Ishikawa (cell line): ENCODE measurements around the gene ANKS6.

Experiments used
- CEBPB ChIP-seq: IDR thresholded peaks from 2 replicates; pipeline ENCODE4 v1.6.1; 2012
- CREB1 ChIP-seq: IDR thresholded peaks from 2 replicates; pipeline ENCODE4 v1.6.1; 2012; ENCODE audit warnings: low read depth
- FOXM1 ChIP-seq: IDR thresholded peaks from 2 replicates; pipeline ENCODE4 v1.6.1; 2012; ENCODE audit warnings: low read depth, borderline replicate concordance
- MAX ChIP-seq: IDR thresholded peaks from 2 replicates; pipeline ENCODE4 v1.6.1; 2012
- NFIC ChIP-seq: IDR thresholded peaks from 2 replicates; pipeline ENCODE4 v1.6.1; 2012
- REST ChIP-seq: IDR thresholded peaks from 2 replicates; pipeline ENCODE4 v1.6.1; 2012; ENCODE audit warnings: low read depth, mild to moderate bottlenecking
- TCF12 ChIP-seq: IDR thresholded peaks from 2 replicates; pipeline ENCODE4 v1.6.1; 2012; ENCODE audit warnings: low read depth
- TEAD4 ChIP-seq: IDR thresholded peaks from 2 replicates; pipeline ENCODE4 v1.6.1; 2012
- YY1 ChIP-seq: IDR thresholded peaks from 2 replicates; pipeline ENCODE4 v1.6.1; 2012; ENCODE audit warnings: low read depth
- ZBTB7A ChIP-seq: IDR thresholded peaks from 2 replicates; pipeline ENCODE4 v1.6.1; 2012; ENCODE audit warnings: low read depth

- TF ChIP-seq MAX = no peak
- no peak for TF ChIP-seq TCF12
- no peak for TF ChIP-seq YY1
- no peak for TF ChIP-seq ZBTB7A
- TF ChIP-seq CEBPB = no peak
- TF ChIP-seq CREB1 = no peak
- TF ChIP-seq NFIC = no peak
- no peak for TF ChIP-seq REST
- no peak for TF ChIP-seq FOXM1
- TF ChIP-seq TEAD4 = no peak
These were observed 16.2 kb downstream of the ANKS6 start for GRCh38 chr9:98780059-98780749.
